HepG2 (cell line): ENCODE results near the gene PLEKHA6. TPM values are rescaled to one million over a fixed set of nuclear protein-coding genes. Genes with fewer than 3 reads are reported as not detected.

Experiments used
- ATAC-seq: fragments of 200-7000 bp; cut with Tn5 transposase; 3 replicates; pipeline ENCODE4 v1.9.1; 2020; ENCODE audit warnings: mild to moderate bottlenecking, moderate library complexity
- BruUV-seq: library from RNA; stranded (reverse); fragments of 400-500 nt; replicated peaks from 2 replicates; lab custom pipeline; 2021; lab: Mats Ljungman, UMichigan
- CTCF ChIA-PET: fragments of 300-600 bp; formaldehyde crosslinking; extraction: SDS; loops from one replicate; lab custom pipeline; 2021; ENCODE audit warnings: low total read pairs, inconsistent platforms, low intra/inter-chr PET ratio; lab: Yijun Ruan, JAX
- POLR2A ChIA-PET: fragments of 350-600 bp; sonication (Branson Sonifier 250); formaldehyde crosslinking; loops from one replicate; lab custom pipeline; 2020; ENCODE audit warnings: antibody characterized with exemption, inconsistent platforms; lab: Yijun Ruan, JAX
- DNase-seq: peaks from one replicate; pipeline ENCODE4 v3.0.0-alpha.2; 2015; ENCODE audit warnings: low spot score
- FAIRE-seq: peaks from 3 replicates; lab custom pipeline; 2011; peaks lifted over from hg19 to GRCh38; lab: Jason Lieb, UNC
- H2AFZ ChIP-seq: one replicate; pipeline ENCODE4 v1.6.1; 2011; ENCODE audit warnings: low read length, inconsistent platforms
- H3K27ac ChIP-seq: fragments of 300-600 bp; 3 replicates; pipeline ENCODE4 v1.8.0; 2011; ENCODE audit warnings: mixed run types, mild to moderate bottlenecking, mixed read lengths, low read length, inconsistent platforms; ENCODE audit not compliant: insufficient read depth; ENCODE audit errors: extremely low read length
- H3K27me3 ChIP-seq, 2 experiments: fragments of 200-600 bp in 1 of 2; 2 replicates in 1 of 2; 3 replicates in 1 of 2; pipeline versions ENCODE4 v1.6.0 to v1.8.0; 2011; ENCODE audit warnings: low read length in 2 of 2, mild to moderate bottlenecking in 2 of 2, moderate library complexity in 2 of 2, inconsistent platforms in 1 of 2; ENCODE audit not compliant: insufficient read depth in 2 of 2, control insufficient read depth in 1 of 2
- H3K36me3 ChIP-seq, 2 experiments: fragments of 200-600 bp in 1 of 2; replicated peaks in 1 of 2; 2 replicates in 1 of 2; 3 replicates in 1 of 2; pipeline versions ENCODE4 v1.5.1 to v1.8.0; 2011; ENCODE audit warnings: low read length in 2 of 2, inconsistent platforms in 1 of 2; ENCODE audit not compliant: insufficient read depth in 2 of 2, control insufficient read depth in 1 of 2
- H3K4me1 ChIP-seq: 2 replicates; pipeline ENCODE4 v1.5.1; 2012; ENCODE audit warnings: low read length, inconsistent platforms; ENCODE audit not compliant: insufficient read depth
- H3K4me2 ChIP-seq: 2 replicates; pipeline ENCODE4 v1.6.0; 2011; ENCODE audit warnings: low read depth, low read length, inconsistent platforms
- H3K4me3 ChIP-seq, 3 experiments: fragments of 200-600 bp in 1 of 3; sonication (generic), shearing (Covaris generic) in 1 of 3; replicated peaks in 1 of 3; 2 replicates each; pipeline ENCODE4 v1.5.1; 2011 to 2016; ENCODE audit warnings: low read length in 3 of 3, inconsistent platforms in 2 of 3, low read depth in 2 of 3, mild to moderate bottlenecking in 2 of 3, control low read depth in 1 of 3, mixed read lengths in 1 of 3; ENCODE audit not compliant: insufficient read depth in 1 of 3
- H3K79me2 ChIP-seq: one replicate; pipeline ENCODE4 v1.6.1; 2011; ENCODE audit warnings: low read length, inconsistent platforms; ENCODE audit not compliant: insufficient read depth
- H3K9ac ChIP-seq: 2 replicates; pipeline ENCODE4 v1.6.0; 2011; ENCODE audit warnings: mild to moderate bottlenecking, low read depth, low read length, inconsistent platforms; ENCODE audit not compliant: insufficient read depth
- H3K9me3 ChIP-seq: 2 replicates; pipeline ENCODE4 v1.5.1; 2012; ENCODE audit warnings: mild to moderate bottlenecking, low read length
- H4K20me1 ChIP-seq: 2 replicates; pipeline ENCODE4 v1.6.0; 2011; ENCODE audit warnings: inconsistent platforms, mild to moderate bottlenecking, low read length, moderate library complexity; ENCODE audit not compliant: insufficient read depth
- BHLHE40 ChIP-seq: IDR thresholded peaks from 2 replicates; pipeline ENCODE4 v1.6.1; 2011; ENCODE audit warnings: low read length, improper control_type of control experiment
- MEIS2 ChIP-seq: sonication (generic); formaldehyde crosslinking; IDR thresholded peaks from 2 replicates; pipeline ENCODE4 v1.9.0; 2021; ENCODE audit warnings: mild to moderate bottlenecking, missing genetic modification reagents
- SETDB1 ChIP-seq: sonication (generic); formaldehyde crosslinking; IDR thresholded peaks from 2 replicates; pipeline ENCODE4 v1.5.1; 2020; ENCODE audit warnings: missing genetic modification reagents, mild to moderate bottlenecking, borderline replicate concordance
- ZNF547 ChIP-seq: sonication (generic); formaldehyde crosslinking; IDR thresholded peaks from 2 replicates; pipeline ENCODE4 v1.5.1; 2020; ENCODE audit warnings: mild to moderate bottlenecking, missing genetic modification reagents
- WGBS: methylation state at CpG from one replicate; pipeline ENCODE4 v1.1.6; 2017; ENCODE audit warnings: low lambda C conversion rate; 5-methylcytosine and 5-hydroxymethylcytosine counted together
- in situ Hi-C: cut with HindIII; loops from 2 replicates; pipeline ENCODE4 v1.10.0; 2017; ENCODE audit warnings: low pct_unique_long_range_greater_than_20kb; ENCODE audit not compliant: extremely low pct_ligation_motif_present
- intact Hi-C: fragments of 100-400 bp; cut with micrococcal nuclease; formaldehyde crosslinking; loops from one replicate; pipeline ENCODE4 v1.10.0; 2022; ENCODE audit not compliant: unreplicated experiment
- polyA plus RNA-seq, 8 experiments: library from polyadenylated mRNA; depleted of rRNA in 3 of 8; stranded (reverse) in 7 of 8; unstranded in 1 of 8; fragments of >200 nt; fragmentation: Illumina TruSeq in 4 of 8; extraction: Trizol in 4 of 8; gene quantifications; 2 replicates each; pipeline versions ENCODE4 v1.2.1 to v1.2.3, GENCODE V29; 2011 to 2016; ENCODE audit warnings: low read depth in 4 of 8, missing spikeins in 1 of 8, mixed read lengths in 1 of 8; ENCODE audit not compliant: insufficient read depth in 1 of 8
- total RNA-seq, 5 experiments: library from RNA; depleted of rRNA; stranded (reverse); fragments of >200 nt; fragmentation: Illumina TruSeq; extraction: Trizol; gene quantifications; 2 replicates each; pipeline ENCODE4 v1.2.3, GENCODE V29; 2016; ENCODE audit warnings: low read depth in 1 of 5
- TF ChIP-seq, protein P1 (sequence below): sonication (generic); formaldehyde crosslinking; IDR thresholded peaks from 2 replicates; pipeline ENCODE4 v1.4.0; 2020; ENCODE audit warnings: missing genetic modification reagents
- TF ChIP-seq, protein P2 (sequence below): IDR thresholded peaks from 2 replicates; pipeline ENCODE4 v1.6.1; 2016; ENCODE audit warnings: control low read depth

Gene PLEKHA6
- total and polyA plus RNA-seq, 2 of the 13 experiments (the other 11 are each of a cell fraction or from before 2014, with no cell fraction given): 5.3 to 11.4 TPM

DNA sequence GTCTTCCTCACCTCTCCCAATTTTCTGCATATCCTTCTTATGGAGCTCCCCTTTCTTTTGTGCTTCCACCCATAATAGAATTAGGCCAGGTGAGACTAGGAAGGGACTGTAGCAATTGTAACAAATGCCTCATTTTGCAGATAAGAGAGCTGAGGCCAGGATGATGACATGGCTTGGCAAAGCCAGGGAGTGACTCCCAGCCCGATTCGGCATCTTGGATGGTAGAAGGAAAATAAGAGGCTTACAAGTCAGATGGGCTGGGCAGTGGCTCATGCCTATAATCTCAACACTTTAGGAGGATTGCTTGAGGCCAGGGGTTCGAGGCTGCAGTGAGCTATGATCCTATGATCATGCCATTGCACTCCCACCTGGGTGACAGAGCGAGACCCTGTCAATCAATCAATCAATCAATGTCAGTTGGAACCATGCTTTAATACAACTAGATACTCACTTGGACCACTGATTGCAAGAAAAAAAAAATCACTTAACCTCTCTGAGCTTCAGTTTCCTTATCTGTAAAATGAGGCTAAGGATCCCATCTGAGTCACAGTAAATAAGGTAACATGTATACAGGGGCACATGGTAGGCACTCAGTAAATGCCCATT, 51.6 kb downstream of the PLEKHA6 start (continued):
- TF ChIP-seq, protein P1, sequence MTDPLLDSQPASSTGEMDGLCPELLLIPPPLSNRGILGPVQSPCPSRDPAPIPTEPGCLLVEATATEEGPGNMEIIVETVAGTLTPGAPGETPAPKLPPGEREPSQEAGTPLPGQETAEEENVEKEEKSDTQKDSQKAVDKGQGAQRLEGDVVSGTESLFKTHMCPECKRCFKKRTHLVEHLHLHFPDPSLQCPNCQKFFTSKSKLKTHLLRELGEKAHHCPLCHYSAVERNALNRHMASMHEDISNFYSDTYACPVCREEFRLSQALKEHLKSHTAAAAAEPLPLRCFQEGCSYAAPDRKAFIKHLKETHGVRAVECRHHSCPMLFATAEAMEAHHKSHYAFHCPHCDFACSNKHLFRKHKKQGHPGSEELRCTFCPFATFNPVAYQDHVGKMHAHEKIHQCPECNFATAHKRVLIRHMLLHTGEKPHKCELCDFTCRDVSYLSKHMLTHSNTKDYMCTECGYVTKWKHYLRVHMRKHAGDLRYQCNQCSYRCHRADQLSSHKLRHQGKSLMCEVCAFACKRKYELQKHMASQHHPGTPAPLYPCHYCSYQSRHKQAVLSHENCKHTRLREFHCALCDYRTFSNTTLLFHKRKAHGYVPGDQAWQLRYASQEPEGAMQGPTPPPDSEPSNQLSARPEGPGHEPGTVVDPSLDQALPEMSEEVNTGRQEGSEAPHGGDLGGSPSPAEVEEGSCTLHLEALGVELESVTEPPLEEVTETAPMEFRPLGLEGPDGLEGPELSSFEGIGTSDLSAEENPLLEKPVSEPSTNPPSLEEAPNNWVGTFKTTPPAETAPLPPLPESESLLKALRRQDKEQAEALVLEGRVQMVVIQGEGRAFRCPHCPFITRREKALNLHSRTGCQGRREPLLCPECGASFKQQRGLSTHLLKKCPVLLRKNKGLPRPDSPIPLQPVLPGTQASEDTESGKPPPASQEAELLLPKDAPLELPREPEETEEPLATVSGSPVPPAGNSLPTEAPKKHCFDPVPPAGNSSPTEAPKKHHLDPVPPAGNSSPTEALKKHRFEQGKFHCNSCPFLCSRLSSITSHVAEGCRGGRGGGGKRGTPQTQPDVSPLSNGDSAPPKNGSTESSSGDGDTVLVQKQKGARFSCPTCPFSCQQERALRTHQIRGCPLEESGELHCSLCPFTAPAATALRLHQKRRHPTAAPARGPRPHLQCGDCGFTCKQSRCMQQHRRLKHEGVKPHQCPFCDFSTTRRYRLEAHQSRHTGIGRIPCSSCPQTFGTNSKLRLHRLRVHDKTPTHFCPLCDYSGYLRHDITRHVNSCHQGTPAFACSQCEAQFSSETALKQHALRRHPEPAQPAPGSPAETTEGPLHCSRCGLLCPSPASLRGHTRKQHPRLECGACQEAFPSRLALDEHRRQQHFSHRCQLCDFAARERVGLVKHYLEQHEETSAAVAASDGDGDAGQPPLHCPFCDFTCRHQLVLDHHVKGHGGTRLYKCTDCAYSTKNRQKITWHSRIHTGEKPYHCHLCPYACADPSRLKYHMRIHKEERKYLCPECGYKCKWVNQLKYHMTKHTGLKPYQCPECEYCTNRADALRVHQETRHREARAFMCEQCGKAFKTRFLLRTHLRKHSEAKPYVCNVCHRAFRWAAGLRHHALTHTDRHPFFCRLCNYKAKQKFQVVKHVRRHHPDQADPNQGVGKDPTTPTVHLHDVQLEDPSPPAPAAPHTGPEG (CRISPR knock-in tag): no peak
- TF ChIP-seq ZNF547 (CRISPR knock-in tag) (no peak), MEIS2 (no peak)

DNA sequence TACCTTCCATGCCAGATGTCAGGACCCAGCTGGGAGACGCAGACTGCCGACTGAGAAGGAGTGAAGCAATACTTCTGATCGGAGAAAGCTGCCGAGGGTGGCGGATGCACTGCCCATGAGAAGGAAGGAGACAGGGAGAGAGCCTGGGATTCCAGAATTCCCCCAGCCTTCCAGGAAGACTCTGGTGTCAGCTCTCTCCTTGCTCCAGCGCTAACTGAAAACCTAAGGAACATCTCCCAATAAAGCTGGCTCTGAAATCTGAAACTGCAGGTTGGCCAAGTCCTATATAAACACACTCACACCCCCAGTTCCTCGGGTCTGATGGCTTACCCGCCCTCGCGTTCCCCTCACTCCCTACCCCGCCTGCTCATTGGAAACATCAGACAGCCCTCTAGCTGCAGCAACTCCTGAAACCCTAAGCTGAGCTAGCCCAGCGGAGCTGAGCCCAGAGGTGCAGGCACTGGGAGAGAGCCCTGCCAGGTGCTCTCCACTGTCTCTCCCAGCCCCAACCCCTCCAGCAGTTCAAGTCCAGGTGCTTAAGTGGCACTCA, 52.3 kb downstream of the PLEKHA6 start:
- FAIRE-seq (no peak), ATAC-seq (no peak), DNase-seq (no peak)
- no peak overlapping the region for H2AFZ ChIP-seq
- POLR2A ChIA-PET: no interaction called here
- H3K9ac ChIP-seq: no peak overlapping the region
- in situ Hi-C loops (no loop called here), intact Hi-C loops (no loop called here)
- H3K4me2 ChIP-seq: no peak overlapping the region
- H3K36me3 ChIP-seq: no peaks in the 10 kb centered on the region
- no peak overlapping the region for H3K4me3 ChIP-seq
- H3K27ac ChIP-seq: no peak overlapping the region
- WGBS: 93% methylated on average over 12 of the region's 12 CpGs
- BruUV-seq: no TSS peak
- CTCF ChIA-PET: no interaction called here
- H3K4me1 ChIP-seq: no peaks in the 10 kb centered on the region
- no peaks in the 10 kb centered on the region for H3K9me3 ChIP-seq
- H3K27me3 ChIP-seq: no peaks in the 10 kb centered on the region
- no peak for TF ChIP-seq SETDB1 (CRISPR knock-in tag)
- TF ChIP-seq, protein P2, sequence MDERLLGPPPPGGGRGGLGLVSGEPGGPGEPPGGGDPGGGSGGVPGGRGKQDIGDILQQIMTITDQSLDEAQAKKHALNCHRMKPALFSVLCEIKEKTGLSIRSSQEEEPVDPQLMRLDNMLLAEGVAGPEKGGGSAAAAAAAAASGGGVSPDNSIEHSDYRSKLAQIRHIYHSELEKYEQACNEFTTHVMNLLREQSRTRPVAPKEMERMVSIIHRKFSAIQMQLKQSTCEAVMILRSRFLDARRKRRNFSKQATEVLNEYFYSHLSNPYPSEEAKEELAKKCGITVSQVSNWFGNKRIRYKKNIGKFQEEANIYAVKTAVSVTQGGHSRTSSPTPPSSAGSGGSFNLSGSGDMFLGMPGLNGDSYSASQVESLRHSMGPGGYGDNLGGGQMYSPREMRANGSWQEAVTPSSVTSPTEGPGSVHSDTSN (CRISPR knock-in tag): no peak
- TF ChIP-seq BHLHE40: no peak
- no peaks in the 10 kb centered on the region for H3K79me2 ChIP-seq
- H4K20me1 ChIP-seq: no peaks in the 10 kb centered on the region
